ENCODE results near the gene HAND1.

Gene HAND1

DNA sequence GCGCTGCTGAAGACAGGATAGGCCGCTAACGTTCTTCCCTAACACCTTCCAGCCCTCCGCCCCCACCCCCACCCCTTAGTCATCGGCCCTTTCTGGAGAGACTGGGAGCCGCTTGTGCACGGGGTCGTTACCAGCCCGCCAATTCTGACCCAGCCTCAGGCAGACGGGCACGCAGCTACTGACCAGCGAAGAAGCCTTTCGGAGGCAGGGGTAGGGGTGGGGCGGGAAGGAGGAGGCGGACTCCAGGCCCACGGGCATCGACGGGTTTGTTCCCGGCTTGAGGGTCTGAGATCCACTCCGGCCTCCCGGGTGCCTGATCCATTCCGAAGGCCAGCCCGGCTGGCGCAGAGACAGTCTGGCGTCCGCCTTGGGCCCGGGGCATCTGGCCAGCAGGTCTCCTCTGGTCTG lies 729 bp upstream of the HAND1 start:
- TF ChIP-seq GATA2 (IDR thresholded peaks at IDR 0.05; ENCODE audit: low read depth, low read length) = no peak
- no peak for TF ChIP-seq GATA3 (IDR thresholded peaks at IDR 0.05; ENCODE audit: low read depth, low read length)

DNA sequence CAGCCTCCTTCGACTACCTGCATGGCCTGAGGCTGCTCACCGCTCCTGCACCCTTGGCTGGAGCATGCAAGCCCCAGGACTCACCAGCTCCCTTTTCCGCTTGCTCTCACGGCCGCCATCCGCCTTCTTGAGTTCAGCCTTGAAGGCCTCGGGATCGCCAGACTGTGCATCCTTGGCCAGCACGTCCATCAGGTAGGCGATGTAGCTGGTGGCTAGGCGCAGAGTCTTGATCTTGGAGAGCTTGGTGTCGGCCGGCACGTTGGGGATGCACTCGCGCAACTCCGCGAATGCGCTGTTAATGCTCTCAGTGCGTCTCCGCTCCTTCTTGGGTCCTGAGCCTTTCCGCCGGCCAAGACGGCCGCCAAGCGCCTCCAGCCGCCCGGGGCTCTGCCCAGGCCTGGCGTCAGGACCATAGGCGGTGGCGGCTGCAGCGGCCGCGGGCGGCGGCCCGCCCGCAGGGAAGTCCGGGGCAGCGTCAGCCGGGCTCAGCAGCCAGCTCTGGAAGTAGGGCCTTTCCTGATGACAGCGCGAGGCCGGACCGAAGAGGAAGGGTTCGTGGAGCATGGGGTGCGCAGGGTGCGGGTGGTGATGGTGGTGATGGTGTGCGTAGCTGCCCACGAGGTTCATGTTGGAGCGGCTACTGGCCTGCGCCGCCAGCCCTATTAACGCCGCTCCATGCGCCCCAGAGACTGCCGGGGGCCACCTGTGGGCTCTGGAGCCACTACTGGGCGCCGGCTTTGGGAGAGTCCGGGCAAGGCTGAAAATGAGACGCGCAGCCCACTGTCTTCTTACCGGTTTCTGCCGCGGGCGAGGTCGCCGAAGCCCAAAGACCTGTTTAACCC lies 424 bp downstream of the HAND1 start:
- TF ChIP-seq GATA2 (IDR thresholded peaks at IDR 0.05; ENCODE audit: low read depth, low read length) = no peak
- TF ChIP-seq GATA3 (IDR thresholded peaks at IDR 0.05; ENCODE audit: low read depth, low read length) = no peak

DNA sequence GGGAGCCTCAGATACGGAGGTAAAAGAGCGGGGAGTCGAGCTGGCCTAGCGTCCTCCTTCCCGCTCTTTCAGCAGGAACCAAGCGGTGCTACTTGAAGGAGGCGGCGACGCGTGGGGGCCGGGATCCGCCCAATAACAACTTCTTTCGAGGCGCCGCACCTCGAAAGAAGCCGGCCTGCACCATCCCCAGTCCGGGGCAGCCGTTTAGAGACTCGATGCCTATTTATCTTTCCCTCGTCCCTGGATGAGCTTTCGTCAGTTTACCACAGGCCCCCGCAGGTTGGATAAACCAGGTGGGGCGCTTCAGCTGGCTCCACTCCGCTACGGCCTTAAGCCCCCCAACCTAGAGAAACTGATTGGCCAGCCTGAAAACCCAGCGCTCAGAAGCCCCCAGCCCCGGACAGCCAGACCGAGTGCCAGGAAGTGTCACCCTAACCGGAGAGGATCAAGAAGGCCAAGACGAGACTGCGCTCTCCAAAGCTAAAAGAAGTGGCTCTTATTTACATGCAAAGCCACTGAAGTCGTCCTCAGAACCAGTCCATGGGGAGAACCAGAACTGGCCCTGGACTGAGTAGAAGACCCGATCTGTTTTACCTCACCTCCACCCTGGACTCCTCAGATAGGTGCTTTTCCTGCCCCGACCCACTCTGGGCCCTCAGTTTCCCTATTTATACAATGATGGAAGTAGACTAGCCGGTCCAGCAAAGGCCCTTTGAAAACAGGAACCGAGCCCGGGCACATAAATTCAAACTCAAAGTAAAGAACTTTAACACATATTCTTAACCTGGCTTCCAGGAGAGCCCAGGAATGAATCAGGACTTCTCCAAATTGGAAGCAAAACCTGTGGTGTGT lies 1.4 kb downstream of the HAND1 start:
- TF ChIP-seq GATA2 (IDR thresholded peaks at IDR 0.05; ENCODE audit: low read depth, low read length) = no peak
- no peak for TF ChIP-seq GATA3 (IDR thresholded peaks at IDR 0.05; ENCODE audit: low read depth, low read length)

DNA sequence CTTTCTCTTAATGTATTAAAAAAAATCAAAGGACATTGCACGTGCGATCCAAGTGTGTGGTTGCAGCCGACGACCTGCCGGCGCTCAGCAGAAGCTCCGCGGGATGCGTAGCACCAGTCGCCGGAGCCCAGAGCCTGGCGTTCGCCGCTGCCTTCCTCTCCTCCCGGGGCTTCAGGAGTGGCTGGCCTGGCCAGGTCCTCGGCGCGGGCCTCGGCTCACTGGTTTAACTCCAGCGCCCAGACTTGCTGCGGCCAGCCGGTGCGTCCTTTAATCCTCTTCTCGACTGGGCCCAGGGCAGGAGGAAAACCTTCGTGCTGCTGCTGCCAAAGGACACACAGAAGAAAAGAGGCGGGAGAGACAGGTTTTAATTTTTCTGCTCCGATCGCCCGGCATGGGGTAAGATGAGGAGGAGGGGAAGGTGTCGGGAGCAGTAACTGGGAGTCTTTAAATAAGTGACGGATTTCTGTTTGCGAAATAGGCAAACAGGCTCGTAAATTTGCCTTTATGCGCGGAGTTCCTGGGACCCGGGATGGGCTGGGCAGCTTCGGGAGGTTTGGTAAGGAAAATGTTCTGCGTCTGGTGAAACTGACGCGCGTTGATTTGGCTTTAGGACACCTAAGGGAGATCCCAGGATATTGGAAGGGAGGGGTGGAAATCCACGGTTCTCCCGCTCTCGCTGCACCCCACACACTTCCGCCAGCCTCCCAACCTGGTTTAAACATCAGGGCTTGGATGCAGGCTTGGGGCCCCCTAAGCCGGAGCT lies 2.3 kb downstream of the HAND1 start:
- no peak for TF ChIP-seq GATA2 (IDR thresholded peaks at IDR 0.05; ENCODE audit: low read depth, low read length)
- no peak for TF ChIP-seq GATA3 (IDR thresholded peaks at IDR 0.05; ENCODE audit: low read depth, low read length)

DNA sequence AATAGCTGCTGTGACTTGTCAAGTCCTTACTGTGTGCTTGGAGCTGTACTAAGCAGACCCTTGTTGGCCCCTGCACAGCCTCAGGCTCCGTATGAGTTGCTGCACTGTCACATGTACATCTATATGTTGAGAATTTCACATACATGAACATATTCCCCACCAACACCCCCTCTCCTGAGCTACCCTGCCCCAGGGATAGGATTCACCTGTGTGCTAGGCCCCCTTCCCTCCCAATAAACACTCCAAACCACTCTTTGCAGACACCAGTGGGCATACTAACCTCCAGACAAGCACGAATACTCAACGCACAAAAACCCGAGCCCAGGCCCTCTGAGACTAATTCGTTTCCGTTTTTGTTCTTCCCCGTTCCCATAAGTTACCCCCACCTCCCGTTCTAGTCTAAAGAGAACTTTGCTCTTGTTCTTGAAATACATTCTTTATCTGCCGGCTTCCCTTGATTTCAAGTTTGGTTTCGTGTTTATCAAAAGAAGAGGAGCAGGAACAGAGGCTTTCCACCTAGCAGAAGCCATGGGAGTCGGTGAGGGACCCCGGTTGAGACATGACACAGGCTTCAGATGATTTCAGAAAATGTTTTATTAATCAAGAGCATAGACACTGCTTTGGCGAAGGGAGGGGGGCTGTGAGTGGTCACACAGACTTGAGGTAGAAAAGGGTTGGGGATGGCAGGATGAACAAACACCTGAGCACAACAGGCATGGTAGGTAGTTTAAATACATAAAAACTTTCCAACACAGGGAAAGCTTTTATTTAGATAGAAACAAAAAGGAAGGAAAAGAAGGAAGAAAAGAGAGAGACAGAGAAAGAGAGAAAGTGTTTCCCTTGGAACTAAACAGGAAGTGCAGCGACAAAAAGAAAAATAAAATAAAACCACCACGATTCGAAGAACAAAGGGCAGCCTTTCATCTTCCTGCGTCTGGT lies 3.4 kb downstream of the HAND1 start:
- no peak for TF ChIP-seq GATA2 (IDR thresholded peaks at IDR 0.05; ENCODE audit: low read depth, low read length)
- TF ChIP-seq GATA3 (IDR thresholded peaks at IDR 0.05; ENCODE audit: low read depth, low read length) = no peak

DNA sequence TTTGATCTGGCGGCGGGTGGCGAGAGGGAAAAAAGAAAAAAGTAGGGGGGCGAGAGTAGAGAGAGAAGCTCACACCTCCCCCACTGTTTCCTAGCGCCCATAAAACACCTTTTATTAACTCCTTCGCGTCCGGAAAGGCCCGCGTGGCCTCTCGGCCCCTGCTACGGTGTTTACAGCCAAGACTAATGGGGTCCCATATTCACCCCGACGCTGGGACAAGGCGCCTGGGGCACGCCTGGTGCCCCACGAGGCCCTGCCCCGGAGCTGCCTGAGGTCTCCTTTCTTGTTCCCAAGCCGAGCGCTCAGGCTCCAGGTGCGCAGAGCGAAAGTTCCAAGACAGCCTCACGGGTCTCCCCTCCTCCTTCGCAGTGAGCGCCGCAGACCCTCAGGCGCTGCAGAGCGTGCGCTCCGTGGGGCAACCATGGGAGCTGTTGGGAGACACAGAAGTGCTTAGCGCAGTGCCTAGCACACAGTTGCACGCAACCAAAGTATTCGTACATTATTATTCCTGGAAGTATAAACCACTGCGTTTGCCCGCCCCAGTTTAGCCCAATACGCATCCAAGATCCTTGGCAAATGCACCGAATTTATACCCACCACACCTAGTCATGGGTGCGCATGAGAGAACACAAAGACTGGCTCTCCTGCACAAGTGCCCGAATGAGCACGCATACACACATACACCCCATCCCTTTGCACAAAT lies 4.3 kb downstream of the HAND1 start:
- no peak for TF ChIP-seq GATA2 (IDR thresholded peaks at IDR 0.05; ENCODE audit: low read depth, low read length)
- no peak for TF ChIP-seq GATA3 (IDR thresholded peaks at IDR 0.05; ENCODE audit: low read depth, low read length)

DNA sequence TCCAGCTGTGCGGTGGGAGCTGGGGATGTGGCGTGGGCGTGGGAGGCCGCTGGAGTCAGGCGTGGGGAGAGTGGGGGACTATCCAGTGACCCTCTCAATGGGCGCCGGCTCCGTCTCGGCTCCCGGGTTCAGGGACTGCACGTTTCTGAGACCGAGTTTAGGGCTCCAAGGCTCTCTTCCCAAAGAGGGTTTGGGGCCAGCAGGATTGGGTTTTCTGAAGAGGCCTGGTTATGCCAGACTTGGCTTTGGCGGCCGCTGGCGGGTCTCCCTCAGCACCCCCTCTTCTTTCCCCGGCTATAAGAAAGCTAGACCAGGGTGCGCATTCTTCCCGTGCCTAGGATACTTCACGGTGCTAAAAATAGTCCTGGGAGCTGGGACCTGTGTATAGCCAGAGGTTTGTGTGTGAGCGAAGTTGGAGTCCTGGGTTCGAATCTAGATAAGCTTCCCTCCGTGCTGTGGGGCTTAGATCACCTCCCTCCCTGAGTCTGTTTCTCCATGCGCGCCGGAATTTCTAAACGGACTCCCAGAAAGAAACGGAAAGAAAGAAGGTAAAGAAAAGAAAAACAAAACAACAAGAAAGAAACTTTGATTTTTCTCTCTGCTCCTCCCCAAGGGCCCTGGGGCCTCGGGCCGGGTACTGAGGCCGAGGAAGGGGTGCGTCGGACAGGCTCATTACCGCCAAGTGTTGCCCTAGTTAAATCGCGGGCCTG lies 5.0 kb downstream of the HAND1 start:
- TF ChIP-seq GATA2 (IDR thresholded peaks at IDR 0.05; ENCODE audit: low read depth, low read length) (no peak), GATA3 (IDR thresholded peaks at IDR 0.05; ENCODE audit: low read depth, low read length) (no peak)

DNA sequence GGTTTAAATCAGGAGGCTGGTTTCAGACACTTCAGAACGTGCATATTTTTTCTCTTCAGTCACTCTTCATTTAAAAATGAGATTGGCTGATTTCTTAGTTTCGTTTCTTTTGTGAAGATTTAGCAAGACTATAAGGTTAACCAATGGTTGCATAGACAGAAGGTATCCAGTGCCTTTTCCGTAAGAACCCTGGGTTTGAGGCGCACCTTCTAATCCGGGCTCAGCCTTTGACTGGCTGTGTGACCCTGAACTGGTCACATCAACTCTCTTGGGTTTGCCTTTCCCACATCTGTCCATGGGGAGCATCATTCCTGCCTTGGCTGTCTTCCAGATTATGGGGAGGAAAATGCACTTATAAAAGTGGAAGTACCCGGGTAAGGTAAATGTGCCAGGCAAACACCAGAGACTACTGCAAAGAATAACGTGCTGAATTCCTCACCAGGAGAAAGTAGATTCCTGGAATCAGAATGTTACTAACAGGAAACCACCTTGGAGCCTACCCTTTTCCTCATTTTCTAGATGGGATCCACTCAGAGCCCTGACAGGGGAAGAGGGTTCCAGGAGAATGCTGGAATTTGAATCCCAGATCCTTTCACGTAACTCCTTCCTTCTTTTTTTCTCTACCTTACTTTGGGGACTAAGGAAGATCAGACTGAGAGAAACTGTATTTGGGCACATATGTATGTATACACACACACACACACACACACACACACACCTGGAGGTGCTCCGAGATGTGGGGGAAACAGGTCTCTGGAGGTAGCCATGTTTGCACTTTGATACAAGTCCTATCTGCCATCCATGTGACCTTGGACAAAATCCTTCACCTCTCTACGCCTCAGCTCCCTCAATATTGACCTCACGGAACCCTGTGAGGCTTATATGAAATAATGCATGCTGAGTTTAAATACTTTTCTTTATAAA lies 6.8 kb downstream of the HAND1 start:
- TF ChIP-seq GATA3 (IDR thresholded peaks at IDR 0.05; ENCODE audit: low read depth, low read length) (no peak), GATA2 (IDR thresholded peaks at IDR 0.05; ENCODE audit: low read depth, low read length) (no peak)

DNA sequence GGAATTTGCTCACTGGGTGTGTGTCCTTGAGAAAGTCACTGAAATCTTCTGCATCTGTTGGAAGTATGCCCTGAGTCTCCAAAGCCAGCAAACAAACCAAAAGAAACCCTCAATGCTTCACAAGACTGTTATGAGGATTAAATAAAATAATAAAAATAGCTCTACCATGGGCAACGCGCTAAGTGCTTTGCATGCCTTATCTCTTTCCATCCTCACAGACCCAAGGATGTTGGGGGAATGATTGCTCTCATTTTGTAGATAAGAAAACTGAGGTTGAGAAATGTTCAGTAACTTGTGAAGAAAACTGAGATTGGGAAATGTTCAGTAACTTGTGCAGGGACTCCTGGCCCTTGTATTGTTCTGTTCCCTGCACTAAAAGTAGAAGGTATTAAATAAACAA lies 7.9 kb downstream of the HAND1 start:
- TF ChIP-seq GATA2 (IDR thresholded peaks at IDR 0.05; ENCODE audit: low read depth, low read length) (no peak), GATA3 (IDR thresholded peaks at IDR 0.05; ENCODE audit: low read depth, low read length) (no peak)

DNA sequence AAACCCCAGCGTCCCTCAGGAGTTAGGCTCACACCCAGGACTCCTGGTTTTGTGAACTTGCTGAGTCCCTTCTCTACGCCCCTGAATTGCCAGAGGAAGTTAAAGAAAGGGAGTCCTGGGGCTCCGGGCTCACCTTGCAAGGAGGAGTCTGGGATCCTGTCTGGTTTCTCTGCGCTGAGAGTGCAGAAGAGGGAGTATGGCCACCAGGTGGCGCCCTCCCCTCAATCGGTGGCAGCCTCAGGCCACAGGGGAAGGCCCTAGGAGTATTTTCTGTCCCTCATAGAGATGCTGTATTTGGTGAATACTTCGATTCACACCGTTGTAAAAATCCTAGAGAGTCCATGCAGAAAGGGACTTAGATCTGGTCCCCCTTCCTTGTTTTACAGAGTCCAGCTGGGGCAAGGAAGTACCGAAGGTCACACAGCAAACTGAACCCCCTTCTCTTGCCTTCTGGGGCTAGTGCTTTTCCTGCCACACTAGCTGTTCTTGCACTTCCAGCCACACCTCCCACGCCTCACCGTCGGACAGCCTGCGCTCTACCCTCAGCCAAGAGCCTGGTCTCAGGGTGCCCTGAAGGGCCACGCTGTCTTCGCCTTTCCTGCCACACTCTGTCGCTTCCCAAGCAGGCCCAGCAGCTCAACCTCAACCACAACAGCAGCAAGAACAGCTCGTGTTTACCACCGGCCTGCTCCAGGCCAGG lies 10.2 kb downstream of the HAND1 start:
- no peak for TF ChIP-seq GATA3 (IDR thresholded peaks at IDR 0.05; ENCODE audit: low read depth, low read length)
- no peak for TF ChIP-seq GATA2 (IDR thresholded peaks at IDR 0.05; ENCODE audit: low read depth, low read length)

All from SH-SY5Y (cell line).